GM12873 (cell line): ENCODE measurements around the gene PRKAG2.

Source experiments
- TF ChIP-seq, protein P1 (sequence below): IDR thresholded peaks from 2 replicates; pipeline ENCODE4 v1.5.1; 2012; ENCODE audit warnings: low read depth, mild to moderate bottlenecking, moderate library complexity, low read length, control low read depth; ENCODE audit not compliant: insufficient read depth; ENCODE audit errors: missing control alignments

Gene PRKAG2

DNA sequence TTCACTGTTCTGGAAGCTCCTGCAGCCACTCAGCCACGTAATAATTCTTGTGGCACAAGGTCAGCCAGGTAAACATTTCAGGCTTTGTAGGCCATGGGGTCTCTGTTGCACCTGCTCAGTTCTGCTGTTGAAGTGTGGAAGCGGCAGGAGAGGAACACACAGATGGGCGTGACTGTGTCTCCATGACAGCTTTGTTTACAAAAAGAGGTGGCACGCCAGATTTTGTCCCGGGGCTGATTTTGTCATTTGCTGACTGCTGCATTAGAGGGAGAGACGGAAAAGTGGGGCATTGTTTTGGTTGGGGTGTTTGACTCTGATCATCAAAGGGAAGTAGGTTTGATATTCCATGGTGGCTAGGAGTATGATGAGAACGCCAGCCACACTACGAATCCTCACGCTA lies 103.1 kb downstream of the PRKAG2 start:
- TF ChIP-seq, protein P1, sequence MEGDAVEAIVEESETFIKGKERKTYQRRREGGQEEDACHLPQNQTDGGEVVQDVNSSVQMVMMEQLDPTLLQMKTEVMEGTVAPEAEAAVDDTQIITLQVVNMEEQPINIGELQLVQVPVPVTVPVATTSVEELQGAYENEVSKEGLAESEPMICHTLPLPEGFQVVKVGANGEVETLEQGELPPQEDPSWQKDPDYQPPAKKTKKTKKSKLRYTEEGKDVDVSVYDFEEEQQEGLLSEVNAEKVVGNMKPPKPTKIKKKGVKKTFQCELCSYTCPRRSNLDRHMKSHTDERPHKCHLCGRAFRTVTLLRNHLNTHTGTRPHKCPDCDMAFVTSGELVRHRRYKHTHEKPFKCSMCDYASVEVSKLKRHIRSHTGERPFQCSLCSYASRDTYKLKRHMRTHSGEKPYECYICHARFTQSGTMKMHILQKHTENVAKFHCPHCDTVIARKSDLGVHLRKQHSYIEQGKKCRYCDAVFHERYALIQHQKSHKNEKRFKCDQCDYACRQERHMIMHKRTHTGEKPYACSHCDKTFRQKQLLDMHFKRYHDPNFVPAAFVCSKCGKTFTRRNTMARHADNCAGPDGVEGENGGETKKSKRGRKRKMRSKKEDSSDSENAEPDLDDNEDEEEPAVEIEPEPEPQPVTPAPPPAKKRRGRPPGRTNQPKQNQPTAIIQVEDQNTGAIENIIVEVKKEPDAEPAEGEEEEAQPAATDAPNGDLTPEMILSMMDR = no peak

DNA sequence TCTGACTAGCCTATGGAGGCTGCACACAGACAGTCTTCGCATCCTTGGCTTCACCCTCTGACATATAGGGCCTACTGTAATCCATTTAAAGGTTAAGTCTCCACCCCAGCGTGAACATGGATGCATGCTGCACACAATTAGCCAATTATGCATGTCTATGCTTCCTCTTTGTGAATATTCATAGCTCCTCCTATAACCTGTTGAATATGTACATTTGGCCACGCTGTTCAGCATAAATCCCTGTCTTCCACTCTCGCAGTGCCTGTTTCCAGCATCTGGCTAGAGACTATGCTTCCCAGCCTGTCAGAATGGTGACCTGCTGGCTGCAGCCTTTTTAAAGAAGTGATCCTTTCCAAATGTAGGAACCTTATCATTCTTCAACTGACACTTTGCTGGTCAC lies 106.7 kb downstream of the PRKAG2 start:
- TF ChIP-seq, protein P1 = no peak

DNA sequence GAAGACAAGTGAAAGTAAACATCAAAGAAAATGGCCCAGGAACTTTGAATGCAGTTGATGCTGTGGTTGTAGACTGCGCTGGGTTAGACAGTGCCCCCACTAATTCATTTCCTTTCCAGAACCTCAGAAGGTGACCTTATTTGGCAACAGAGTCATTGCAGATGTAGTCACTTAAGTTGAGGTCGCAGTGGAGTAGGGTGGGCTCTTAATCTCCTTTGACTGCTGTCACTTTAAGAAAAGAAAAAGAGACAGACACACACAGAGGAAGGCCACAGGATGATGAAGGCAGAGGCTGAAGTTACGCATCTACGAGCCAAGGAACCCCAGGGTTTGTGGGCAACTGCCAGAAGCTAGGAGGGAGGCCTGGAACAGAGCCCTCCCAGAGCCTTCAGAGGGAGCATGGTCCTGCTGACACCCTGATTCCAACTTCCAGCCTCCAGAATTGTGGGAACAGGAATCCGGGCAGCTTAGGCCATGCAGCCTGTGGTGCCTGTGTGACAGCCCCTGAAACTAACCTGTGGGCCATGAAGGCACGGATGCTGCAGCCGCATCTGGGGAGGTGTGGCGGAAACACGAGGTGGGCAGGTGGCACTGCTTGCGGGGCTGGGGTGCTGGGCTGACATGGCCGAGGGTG lies 107.6 kb downstream of the PRKAG2 start:
- TF ChIP-seq, protein P1 = no peak

DNA sequence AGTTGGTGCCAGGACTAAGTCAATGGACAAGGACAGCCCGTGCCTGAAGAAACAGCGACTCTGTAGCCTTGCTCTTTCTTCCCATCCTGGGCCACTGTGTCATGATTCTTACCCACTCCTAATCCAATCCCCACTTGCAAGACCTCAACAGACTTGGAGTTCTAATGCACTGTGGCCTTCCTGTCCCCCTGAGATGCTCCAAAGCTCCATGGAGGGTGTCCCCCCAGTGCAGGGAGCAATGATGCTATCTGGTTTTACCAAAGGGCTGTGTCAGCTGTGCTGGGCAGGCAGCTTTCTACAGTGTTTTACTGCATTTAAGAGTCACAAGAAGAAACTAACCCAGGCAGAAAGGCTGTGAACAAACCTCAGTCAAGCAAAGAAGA lies 108.1 kb downstream of the PRKAG2 start:
- TF ChIP-seq, protein P1 = no peak

DNA sequence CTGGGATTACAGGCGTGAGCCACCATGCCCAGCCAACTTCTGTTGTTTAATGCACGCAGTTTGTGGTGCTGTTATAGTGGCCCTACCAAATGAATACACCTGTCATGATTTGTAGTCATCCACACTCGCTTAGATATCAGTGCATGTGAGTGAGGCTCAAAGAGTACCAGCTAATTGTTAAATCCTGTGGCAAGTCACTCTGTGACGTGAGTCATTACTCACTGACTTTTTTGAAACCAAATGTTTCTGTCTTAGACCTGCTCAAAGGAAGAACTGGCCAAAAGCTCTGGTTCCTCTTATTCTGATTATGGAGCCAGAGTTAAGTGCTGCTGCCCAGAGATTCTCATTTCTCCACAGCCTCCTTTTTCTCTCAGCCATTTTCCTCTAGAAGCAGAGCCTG lies 109.4 kb downstream of the PRKAG2 start:
- TF ChIP-seq, protein P1 = no peak

DNA sequence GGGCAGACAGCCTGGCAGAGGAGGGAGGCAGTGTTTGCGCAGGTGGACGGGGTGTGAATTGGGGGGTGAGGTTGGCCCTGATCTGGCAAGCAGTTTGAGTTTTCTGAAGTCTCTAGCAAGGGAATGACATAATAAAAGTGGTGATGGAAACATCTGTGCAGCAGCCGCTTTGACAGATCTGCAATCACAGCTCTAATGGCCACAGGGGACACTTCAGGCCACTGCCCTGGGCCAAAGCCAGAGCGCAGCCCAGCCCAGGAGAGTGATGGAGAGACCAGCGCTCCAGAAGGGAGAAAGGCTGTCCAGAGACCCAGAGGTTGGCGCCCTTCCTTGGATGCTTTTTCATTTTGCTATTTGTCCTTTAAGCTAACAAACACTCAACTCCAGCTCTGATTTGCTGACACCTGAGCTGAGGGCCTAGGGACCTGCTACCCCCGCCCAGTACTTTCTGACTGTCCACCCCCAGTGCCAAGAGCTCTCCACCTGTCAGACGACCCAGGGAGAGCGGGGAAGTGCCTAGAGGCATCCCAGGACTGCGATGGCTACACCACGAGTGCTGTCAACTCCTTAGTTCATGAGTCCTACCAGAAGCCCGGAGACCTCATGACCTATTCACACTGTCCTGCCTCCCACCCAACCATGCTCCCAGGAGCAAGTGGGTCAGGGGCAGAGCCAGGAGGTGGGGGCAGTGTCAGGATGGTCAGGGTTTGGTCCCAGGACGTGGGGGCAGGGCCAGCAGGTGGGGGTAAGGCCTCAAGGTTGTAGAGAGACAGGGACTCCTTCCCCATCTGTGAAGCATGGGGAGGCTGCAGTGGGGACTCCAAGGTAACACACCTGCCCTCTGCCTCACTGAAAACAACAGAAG lies 112.6 kb downstream of the PRKAG2 start:
- TF ChIP-seq, protein P1 = no peak

DNA sequence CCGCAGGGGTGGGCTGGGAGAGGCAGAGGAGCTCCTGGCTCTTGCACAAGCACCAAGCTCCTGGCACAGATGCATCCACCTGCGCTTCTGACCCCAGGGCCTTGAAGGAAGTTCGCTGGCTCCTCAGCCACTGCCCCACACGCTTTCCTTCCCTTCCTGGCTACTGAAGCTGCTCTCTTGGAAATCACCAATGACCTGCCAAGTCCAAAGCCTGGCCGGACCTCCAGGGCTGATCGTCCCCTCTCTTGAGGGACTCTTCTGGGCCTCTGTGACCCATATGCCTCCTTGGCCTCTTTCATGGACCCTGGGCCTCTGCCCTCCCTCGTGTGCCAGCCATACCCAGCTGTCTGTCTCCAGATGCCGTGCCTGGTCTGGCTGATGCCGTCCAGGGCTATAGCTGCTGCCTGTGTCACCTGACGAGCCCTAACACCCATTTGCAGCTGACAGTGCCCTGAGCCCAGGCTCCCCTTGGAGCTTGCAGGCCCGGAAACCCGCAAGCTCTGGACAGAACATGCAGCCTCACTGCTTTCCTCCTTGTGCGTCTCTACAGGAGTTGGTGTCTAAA lies 113.4 kb downstream of the PRKAG2 start:
- TF ChIP-seq, protein P1 = no peak
